RWPE2 (cell line): ENCODE data around the gene NYNRIN.
"Not testable (repeated sequence)": the region's sequence is repeated elsewhere in the genome, so short reads cannot be mapped to it uniquely, and the experiment has no call there.

Experiments used
- ATAC-seq: fragments of 200-7000 bp; cut with Tn5 transposase; 3 replicates; pipeline ENCODE4 v1.9.1; 2021; ENCODE audit warnings: low read depth
- DNase-seq: peaks from one replicate; pipeline ENCODE4 v3.0.0-alpha.2; 2020; ENCODE audit warnings: low spot score
- H3K27ac ChIP-seq: fragments of 450-650 bp; 2 replicates; pipeline ENCODE4 v1.5.1; 2017; ENCODE audit warnings: mild to moderate bottlenecking; ENCODE audit not compliant: poor library complexity, severe bottlenecking
- H3K27me3 ChIP-seq: fragments of 250-450 bp; sonication (Bioruptor Pico); 2 replicates; pipeline ENCODE4 v1.5.1; 2021; ENCODE audit warnings: mild to moderate bottlenecking, moderate library complexity; ENCODE audit not compliant: insufficient read depth, poor library complexity, severe bottlenecking
- H3K36me3 ChIP-seq: fragments of 250-450 bp; sonication (Bioruptor Pico); 2 replicates; pipeline ENCODE4 v1.5.1; 2020; ENCODE audit warnings: low read depth, mild to moderate bottlenecking, moderate library complexity
- H3K4me1 ChIP-seq: fragments of 250-450 bp; sonication (Bioruptor Pico); 2 replicates; pipeline ENCODE4 v1.5.1; 2021; ENCODE audit warnings: mild to moderate bottlenecking, moderate library complexity; ENCODE audit not compliant: insufficient read depth, poor library complexity, severe bottlenecking
- H3K4me3 ChIP-seq: fragments of 250-450 bp; sonication (Bioruptor Pico); 2 replicates; pipeline ENCODE4 v1.5.1; 2021; ENCODE audit warnings: mild to moderate bottlenecking, moderate library complexity; ENCODE audit not compliant: severe bottlenecking
- H3K9me3 ChIP-seq: fragments of 250-450 bp; sonication (Bioruptor Pico); 2 replicates; pipeline ENCODE4 v1.5.1; 2021; ENCODE audit warnings: mild to moderate bottlenecking, moderate library complexity; ENCODE audit not compliant: severe bottlenecking
- CTCF ChIP-seq: fragments of 450-650 bp; IDR thresholded peaks from one replicate; pipeline ENCODE4 v1.5.1; 2017; ENCODE audit warnings: mild to moderate bottlenecking, moderate library complexity; ENCODE audit not compliant: poor library complexity, severe bottlenecking

NYNRIN gene

DNA sequence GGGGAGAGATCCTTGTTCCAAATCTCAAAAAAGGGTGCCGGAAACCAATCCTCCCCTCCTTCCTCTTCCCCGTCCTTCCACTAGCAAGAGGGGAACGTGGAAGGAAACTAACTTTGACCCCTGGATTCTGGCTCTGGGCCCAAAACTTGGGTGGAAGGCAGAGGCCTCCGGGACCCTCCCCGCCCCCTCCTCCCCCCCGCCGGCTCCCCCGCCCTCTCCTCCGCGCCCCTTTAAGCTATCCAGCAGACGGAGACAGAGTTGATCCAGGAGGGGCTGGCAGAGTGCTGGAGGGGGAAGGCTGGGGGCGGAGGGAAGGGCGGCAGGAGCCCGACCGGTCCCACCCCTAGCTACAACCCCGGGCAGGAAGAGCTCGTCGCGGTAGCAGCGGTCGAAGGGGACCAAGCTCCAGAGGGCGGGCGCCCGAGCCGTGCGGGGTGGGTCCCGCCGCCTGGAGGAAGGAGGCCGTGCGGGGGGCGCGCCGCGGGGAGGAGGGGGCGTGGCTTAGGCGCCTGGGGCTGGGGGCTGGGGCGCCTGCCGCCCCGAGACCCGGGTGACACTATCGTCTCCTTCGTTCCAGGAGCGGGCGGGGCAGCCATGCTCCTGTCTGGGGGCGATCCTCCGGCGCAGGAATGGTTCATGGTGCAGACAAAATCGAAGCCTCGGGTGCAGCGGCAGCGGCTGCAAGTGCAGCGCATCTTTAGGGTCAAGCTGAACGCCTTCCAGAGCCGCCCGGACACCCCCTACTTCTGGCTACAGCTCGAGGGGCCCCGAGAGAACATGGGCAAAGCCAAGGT, at the start of gene NYNRIN:
NYNRIN (plus strand) TSS at position 351 of the 794 bp plus-strand sequence; CDS start at position 595, 244 bp downstream.
- DNase-seq (no peak), ATAC-seq (peak; percentile 43)
- peak within 1 kb of the TSS; percentile 18 for H3K4me3 ChIP-seq
- no peak within 1 kb of the TSS for H3K27ac ChIP-seq
- no peaks in the 10 kb centered on the region for H3K9me3 ChIP-seq
- no peaks in the 10 kb centered on the region for H3K36me3 ChIP-seq
- H3K27me3 ChIP-seq: no peaks in the 10 kb centered on the region
- H3K4me1 ChIP-seq: peaks cover 8% of the 10 kb centered on the region
- no peak for TF ChIP-seq CTCF

- H3K4me3 ChIP-seq: no peak overlapping the region
- no peaks in the 10 kb centered on the region for H3K36me3 ChIP-seq
- no peak for TF ChIP-seq CTCF
- peaks cover 5% of the 10 kb centered on the region for H3K4me1 ChIP-seq
- ATAC-seq (no peak), DNase-seq (no peak)
- H3K9me3 ChIP-seq: no peaks in the 10 kb centered on the region
- no peaks in the 10 kb centered on the region for H3K27me3 ChIP-seq
- H3K27ac ChIP-seq: no peak overlapping the region
These were observed 49.1 kb upstream of the NYNRIN start for GRCh38 chr14:24349742-24350141.

GRCh38 chr14:24351517-24351916, 47.3 kb upstream of the NYNRIN start:
- no peaks in the 10 kb centered on the region for H3K27me3 ChIP-seq
- ATAC-seq: peak; percentile 55

GRCh38 chr14:24353559-24354481, 45.0 kb upstream of the NYNRIN start:
- Histone ChIP-seq H3K4me3 (no peak overlapping the region), H3K9me3 (no peaks in the 10 kb centered on the region), H3K27me3 (no peaks in the 10 kb centered on the region), H3K36me3 (no peaks in the 10 kb centered on the region), H3K27ac (peak overlapping the region; percentile 10), H3K4me1 (peaks cover 7% of the 10 kb centered on the region)
- no peak for DNase-seq
- peak; percentile 35; the same call in 2 of the 3 replicates for ATAC-seq
- no peak for TF ChIP-seq CTCF

More at GRCh38 chr14:24351517-24351916, 47.3 kb upstream of the NYNRIN start:
- no peak overlapping the region for H3K4me3 ChIP-seq
- DNase-seq: no peak
- peaks cover 7% of the 10 kb centered on the region for H3K4me1 ChIP-seq
- no peak overlapping the region for H3K27ac ChIP-seq
- no peaks in the 10 kb centered on the region for H3K36me3 ChIP-seq
- TF ChIP-seq CTCF: peak; percentile 29
- no peaks in the 10 kb centered on the region for H3K9me3 ChIP-seq

- ATAC-seq, H3K27me3 ChIP-seq, H3K9me3 ChIP-seq, DNase-seq, H3K4me3 ChIP-seq, H3K36me3 ChIP-seq, H3K4me1 ChIP-seq: not testable (repeated sequence)
- peak overlapping the region; percentile 10 for H3K27ac ChIP-seq
These were observed 44.3 kb upstream of the NYNRIN start for GRCh38 chr14:24354482-24354825.
